GM13977 (cell line): Measurements from ENCODE around the gene C5orf63.
"Not testable (repeated sequence)": the region's sequence is repeated elsewhere in the genome, so short reads cannot be mapped to it uniquely, and the experiment has no call there.

Experiments used
- DNase-seq: peaks from one replicate; pipeline ENCODE4 v3.0.0; 2012; ENCODE audit warnings: low spot score
- in situ Hi-C: fragments of 300-500 bp; cut with MboI; formaldehyde crosslinking; loops from one replicate; pipeline ENCODE4 v1.12.0; 2022; ENCODE audit warnings: low sequenced_read_pairs, low pct_unique_long_range_greater_than_20kb, mixed read lengths, inconsistent platforms; ENCODE audit not compliant: unreplicated experiment
- TF ChIP-seq, protein P1 (sequence below): IDR thresholded peaks from 2 replicates; pipeline ENCODE4 v1.5.1; 2012; ENCODE audit warnings: mild to moderate bottlenecking, control low read depth; ENCODE audit not compliant: insufficient read depth; ENCODE audit errors: extremely low read depth, missing control alignments

Gene C5orf63

DNA sequence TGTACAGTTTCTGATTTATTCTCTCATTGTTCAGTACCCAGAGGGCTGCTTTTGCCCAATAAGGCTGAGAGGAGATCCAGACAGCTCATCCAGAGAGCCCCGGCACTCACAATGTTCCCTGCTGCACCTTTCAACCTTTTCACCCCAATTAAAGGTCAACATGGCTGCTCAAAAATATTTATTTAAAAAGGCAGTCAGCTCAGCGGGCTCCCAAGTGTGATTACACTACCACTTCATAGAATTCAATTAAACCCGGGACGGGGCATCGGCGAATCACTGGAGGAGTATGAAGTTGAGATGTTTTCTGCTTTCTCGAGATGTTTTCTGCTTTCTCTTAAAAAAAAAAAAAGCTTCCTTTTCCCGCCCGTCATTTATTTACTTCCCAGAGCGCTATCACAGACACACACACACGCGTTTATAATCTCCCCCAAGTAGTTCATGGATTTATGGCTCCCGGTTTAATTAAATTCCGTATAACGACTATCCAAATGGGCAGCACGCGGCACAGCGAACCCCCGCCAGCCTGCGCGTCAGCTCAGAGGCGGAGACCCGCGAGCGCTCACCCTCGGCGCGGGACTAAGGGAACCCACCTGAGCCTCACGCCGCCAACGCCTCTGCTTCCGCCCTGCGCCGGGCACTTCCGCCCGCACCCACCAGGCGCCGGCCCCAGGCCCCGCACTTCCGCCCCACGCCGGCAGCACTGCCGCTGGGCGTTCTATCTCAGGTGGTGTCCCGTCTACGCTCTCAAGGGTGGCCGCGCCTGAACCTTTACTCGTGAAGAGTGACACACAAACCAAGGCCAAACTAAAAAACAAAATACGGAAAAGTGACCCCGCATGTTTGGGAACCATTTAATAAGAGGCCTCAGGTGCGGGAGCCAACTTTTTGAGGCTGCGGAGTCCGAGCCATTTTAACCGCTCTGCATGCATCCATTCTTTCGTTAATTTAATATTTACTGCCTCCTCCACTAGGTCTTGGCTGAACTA is at the start of gene C5orf63:
TSS of gene C5orf63 (minus strand) at position 642 of the 986 bp plus-strand sequence. CDS start 14,507 bp downstream, outside the sequence.
- in situ Hi-C loops, result no loop called here
- TF ChIP-seq, protein P1, sequence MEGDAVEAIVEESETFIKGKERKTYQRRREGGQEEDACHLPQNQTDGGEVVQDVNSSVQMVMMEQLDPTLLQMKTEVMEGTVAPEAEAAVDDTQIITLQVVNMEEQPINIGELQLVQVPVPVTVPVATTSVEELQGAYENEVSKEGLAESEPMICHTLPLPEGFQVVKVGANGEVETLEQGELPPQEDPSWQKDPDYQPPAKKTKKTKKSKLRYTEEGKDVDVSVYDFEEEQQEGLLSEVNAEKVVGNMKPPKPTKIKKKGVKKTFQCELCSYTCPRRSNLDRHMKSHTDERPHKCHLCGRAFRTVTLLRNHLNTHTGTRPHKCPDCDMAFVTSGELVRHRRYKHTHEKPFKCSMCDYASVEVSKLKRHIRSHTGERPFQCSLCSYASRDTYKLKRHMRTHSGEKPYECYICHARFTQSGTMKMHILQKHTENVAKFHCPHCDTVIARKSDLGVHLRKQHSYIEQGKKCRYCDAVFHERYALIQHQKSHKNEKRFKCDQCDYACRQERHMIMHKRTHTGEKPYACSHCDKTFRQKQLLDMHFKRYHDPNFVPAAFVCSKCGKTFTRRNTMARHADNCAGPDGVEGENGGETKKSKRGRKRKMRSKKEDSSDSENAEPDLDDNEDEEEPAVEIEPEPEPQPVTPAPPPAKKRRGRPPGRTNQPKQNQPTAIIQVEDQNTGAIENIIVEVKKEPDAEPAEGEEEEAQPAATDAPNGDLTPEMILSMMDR, result no peak
- peak; percentile 85 for DNase-seq

DNA sequence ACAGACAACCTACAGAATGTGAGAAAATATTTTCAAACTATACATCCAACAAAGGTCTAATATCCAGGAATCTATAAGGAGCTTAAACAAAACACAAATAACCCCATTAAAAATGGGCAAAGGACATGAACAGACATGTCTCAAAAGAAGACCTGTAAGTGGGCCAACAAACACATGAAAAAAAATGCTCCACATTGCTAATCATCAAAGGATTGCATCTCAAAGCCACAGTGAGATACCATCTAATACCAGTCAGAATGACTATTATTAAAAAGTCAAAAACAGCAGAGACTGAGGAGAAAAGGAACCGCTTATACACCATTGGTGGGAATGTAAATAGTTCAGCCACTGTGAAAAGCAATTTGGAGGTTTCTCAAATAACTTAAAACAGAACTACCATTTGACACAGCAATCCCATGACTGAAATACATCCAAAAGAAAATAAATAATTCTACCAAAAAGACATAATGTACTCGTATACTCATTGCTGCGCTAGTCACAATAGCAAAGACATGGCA is 39.1 kb upstream of the C5orf63 start:
- TF ChIP-seq, protein P1, result no peak
- in situ Hi-C loops, result no loop called here
- no peak for DNase-seq

DNA sequence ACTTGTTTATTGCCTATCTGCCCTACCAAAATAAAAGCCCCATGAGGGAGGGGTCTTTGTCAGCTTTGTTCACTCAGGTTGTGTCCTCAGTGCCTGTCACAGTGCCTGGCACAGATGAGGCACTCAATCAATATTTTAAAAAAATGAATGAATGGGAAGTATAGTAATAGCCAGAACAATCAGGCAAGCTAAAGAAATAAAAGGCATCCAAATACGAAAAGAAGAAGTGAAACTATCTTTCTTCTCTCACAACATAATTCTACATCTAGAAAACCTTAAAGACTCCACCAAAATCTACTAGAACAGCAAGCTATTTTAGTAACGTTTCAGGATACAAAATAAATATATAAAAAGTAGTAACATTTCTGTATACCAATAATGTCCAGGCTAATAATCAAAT is 37.8 kb upstream of the C5orf63 start:
- in situ Hi-C loops, result no loop called here
- no peak for DNase-seq
- TF ChIP-seq, protein P1, result no peak

DNA sequence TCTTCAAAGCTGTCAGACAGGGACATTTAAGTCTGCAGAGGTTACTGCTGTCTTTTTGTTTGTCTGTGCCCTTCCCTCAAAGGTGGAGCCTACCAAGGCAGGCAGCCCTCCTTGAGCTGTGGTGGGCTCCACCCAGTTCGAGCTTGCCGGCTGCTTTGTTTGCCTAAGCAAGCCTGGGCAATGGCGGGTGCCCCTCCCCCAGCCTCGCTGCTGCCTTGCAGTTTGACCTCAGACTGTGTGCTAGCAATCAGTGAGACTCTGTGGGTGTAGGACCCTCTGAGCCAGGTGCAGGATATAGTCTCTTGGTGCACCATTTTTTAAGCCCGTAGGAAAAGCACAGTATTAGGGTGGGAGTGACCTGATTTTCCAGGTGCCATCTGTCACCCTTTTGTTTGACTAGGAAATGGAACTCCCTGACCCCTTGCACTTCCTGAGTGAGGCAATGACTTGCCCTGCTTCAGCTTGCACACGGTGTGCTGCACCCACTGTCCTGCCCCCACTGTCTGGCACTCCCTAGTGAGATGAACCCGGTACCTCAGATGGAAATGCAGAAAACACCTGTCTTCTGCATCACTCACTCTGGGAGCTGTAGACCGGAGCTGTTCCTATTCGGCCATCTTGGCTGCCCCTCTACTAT is 35.4 kb upstream of the C5orf63 start:
- in situ Hi-C loops, DNase-seq: not testable (repeated sequence)

DNA sequence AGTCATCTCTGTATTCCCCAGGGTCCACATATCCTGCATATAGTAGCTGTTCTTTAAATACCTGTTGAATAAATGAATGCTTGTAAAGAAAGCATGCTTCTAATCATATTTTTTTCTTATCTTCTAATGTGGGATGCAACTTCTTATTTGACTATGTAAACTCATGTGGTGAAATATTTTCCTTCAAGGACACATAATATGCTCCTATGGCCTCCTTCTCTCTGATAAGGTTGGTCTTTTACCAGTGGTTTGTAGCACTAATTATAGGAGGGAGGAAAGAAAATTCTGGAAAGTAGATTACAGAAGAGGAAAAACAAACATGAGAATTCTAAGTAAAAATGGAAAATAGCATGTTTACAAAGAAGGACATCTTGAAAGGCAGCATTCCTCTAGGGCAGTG is 28.6 kb upstream of the C5orf63 start:
- DNase-seq, result no peak
- TF ChIP-seq, protein P1, result no peak
- in situ Hi-C loops, result no loop called here

DNA sequence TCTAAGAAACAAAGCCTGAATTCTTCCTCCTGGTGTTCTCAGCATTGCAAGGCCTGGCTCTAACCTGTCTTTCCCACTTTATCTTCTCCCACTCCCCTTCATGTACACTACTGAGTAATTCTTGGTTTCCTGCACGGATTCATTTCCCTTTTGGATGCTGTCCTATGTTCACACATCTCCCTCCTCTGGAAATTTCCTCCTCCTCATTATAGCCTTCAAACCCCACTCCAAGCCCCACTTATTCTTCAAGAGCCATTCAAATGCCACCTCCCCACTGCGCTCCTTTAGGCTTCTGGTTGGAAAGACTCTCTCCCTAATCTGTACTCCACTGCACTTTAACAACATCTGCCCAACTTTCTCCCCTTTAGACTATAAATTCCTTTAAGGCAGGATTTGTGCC is 28.2 kb upstream of the C5orf63 start:
- no peak for DNase-seq
- TF ChIP-seq, protein P1, result no peak

More for the DNA sequence above, 28.2 kb upstream of the C5orf63 start:
- in situ Hi-C loops, result no loop called here
